Measurements from ENCODE around the gene POU2F1.

Gene POU2F1

DNA sequence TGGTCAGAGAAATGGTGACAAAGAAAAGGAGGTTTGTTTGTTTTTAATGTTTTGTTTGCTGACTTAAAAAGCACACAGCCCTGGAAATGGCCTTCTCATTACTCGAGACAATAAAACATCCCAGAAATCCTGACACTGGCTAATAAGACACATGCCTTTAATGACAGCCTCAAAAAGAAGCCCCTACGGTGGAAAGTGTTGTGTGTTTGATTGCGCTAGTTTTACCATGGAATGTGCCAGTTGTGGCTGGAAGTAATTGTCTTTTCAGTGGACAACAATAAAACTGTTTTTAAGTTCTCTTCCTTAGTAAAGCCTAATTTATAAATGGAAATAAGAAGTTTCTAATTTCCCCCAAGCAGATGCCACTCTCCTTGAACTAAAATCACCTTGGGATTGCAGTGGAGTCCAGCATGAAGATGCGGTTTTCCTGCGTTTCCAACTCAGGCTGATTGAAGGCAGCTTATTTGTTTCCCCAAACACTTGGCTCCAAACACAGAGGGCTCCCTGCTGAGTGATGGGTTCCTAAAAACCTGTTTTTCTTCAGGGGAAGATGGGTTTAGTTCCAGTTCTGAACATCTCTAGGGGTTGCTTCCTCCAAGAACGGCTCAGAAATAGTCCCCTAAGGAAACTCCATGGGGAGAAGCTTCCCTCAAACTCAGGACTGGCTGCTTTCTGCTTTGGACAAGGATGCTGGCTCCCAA, 243.3 kb downstream of the POU2F1 start:
- H3K36me3 ChIP-seq (ENCODE audit: control insufficient read depth in 2 of 2, insufficient read depth in 1 of 2, low read length in 2 of 2): no peaks in the 10 kb centered on the region
- H3K27ac ChIP-seq (ENCODE audit: extremely low read depth, low read depth, low read length): no peak overlapping the region
- TF ChIP-seq, protein P1, sequence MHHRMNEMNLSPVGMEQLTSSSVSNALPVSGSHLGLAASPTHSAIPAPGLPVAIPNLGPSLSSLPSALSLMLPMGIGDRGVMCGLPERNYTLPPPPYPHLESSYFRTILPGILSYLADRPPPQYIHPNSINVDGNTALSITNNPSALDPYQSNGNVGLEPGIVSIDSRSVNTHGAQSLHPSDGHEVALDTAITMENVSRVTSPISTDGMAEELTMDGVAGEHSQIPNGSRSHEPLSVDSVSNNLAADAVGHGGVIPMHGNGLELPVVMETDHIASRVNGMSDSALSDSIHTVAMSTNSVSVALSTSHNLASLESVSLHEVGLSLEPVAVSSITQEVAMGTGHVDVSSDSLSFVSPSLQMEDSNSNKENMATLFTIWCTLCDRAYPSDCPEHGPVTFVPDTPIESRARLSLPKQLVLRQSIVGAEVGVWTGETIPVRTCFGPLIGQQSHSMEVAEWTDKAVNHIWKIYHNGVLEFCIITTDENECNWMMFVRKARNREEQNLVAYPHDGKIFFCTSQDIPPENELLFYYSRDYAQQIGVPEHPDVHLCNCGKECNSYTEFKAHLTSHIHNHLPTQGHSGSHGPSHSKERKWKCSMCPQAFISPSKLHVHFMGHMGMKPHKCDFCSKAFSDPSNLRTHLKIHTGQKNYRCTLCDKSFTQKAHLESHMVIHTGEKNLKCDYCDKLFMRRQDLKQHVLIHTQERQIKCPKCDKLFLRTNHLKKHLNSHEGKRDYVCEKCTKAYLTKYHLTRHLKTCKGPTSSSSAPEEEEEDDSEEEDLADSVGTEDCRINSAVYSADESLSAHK (tag by site-specific recombination; IDR thresholded peaks at IDR 0.05): peak; percentile 86
- TF ChIP-seq FEZF1 (tag by site-specific recombination; IDR thresholded peaks at IDR 0.05) (0 out of 2 replicates have a peak, but pooled peaks have one; percentile 14), GLIS1 (tag by site-specific recombination; IDR thresholded peaks at IDR 0.05) (no peak)
- ChIA-PET POLR2A (no interaction called here), CTCF (interaction anchor here (0.7 to 1.2 kb wide), 4 partner anchors 9 to 296 kb away, joined by 3 to 4 read pairs (median 4); no protein-coding TSS in a partner anchor)
- H3K9me3 ChIP-seq (ENCODE audit: control insufficient read depth, insufficient read depth, low read depth, low read length): no peaks in the 10 kb centered on the region
- no peak overlapping the region for H3K4me3 ChIP-seq (ENCODE audit: low read depth, low read length)
- no peaks in the 10 kb centered on the region for H3K4me1 ChIP-seq (ENCODE audit: control insufficient read depth, insufficient read depth, low read length)

DNA sequence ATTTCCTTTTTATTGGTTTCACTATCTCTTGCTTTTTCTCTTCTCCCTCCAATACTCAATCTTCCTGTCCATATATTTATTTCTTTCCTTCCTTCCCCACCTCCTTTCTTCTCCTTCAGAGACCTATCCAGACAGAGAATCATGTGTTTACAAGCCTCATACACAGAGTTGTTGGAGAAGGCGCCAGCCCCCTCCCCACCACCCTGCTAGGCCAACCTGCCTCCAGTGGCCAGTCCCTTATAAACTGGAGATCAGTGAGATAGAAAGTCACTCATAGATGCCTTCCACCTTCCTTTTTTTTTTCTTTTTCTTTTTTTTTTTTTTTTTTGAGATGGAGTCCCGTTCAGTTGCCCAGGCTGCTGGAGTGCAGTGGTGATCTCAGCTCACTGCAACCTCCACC, 244.3 kb downstream of the POU2F1 start:
- Histone ChIP-seq H3K36me3 (ENCODE audit: control insufficient read depth in 2 of 2, insufficient read depth in 1 of 2, low read length in 2 of 2) (no peaks in the 10 kb centered on the region), H3K4me3 (ENCODE audit: low read depth, low read length) (no peak overlapping the region), H3K9me3 (ENCODE audit: control insufficient read depth, insufficient read depth, low read depth, low read length) (no peaks in the 10 kb centered on the region), H3K27ac (ENCODE audit: extremely low read depth, low read depth, low read length) (no peak overlapping the region), H3K4me1 (ENCODE audit: control insufficient read depth, insufficient read depth, low read length) (no peaks in the 10 kb centered on the region)
- ChIA-PET CTCF (interaction anchor here (0.6 to 1.2 kb wide), 5 partner anchors 10 to 699 kb away, joined by 3 to 4 read pairs (median 4); no protein-coding TSS in a partner anchor), POLR2A (interaction anchor here (1.6 kb wide), 1 partner anchor 10 kb away, joined by 9 read pairs; no protein-coding TSS in a partner anchor)
- no peak for TF ChIP-seq YY2 (tag by site-specific recombination; IDR thresholded peaks at IDR 0.05)
- TF ChIP-seq ZNF311 (tag by site-specific recombination; IDR thresholded peaks at IDR 0.05; ENCODE audit: borderline replicate concordance): no peak
- no peak for TF ChIP-seq ZNF654 (tag by site-specific recombination; IDR thresholded peaks at IDR 0.05; ENCODE audit: low read depth)
- TF ChIP-seq ZNF174 (tag by site-specific recombination; IDR thresholded peaks at IDR 0.05): no peak
- no peak for TF ChIP-seq SP3 (tag by site-specific recombination; IDR thresholded peaks at IDR 0.05)
- no peak for TF ChIP-seq ZNF768 (tag by site-specific recombination; IDR thresholded peaks at IDR 0.05)
- TF ChIP-seq, protein P2, sequence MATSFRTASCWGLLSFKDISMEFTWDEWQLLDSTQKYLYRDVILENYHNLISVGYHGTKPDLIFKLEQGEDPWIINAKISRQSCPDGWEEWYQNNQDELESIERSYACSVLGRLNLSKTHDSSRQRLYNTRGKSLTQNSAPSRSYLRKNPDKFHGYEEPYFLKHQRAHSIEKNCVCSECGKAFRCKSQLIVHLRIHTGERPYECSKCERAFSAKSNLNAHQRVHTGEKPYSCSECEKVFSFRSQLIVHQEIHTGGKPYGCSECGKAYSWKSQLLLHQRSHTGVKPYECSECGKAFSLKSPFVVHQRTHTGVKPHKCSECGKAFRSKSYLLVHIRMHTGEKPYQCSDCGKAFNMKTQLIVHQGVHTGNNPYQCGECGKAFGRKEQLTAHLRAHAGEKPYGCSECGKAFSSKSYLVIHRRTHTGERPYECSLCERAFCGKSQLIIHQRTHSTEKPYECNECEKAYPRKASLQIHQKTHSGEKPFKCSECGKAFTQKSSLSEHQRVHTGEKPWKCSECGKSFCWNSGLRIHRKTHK (tag by site-specific recombination; IDR thresholded peaks at IDR 0.05): no peak
- TF ChIP-seq, protein P3, sequence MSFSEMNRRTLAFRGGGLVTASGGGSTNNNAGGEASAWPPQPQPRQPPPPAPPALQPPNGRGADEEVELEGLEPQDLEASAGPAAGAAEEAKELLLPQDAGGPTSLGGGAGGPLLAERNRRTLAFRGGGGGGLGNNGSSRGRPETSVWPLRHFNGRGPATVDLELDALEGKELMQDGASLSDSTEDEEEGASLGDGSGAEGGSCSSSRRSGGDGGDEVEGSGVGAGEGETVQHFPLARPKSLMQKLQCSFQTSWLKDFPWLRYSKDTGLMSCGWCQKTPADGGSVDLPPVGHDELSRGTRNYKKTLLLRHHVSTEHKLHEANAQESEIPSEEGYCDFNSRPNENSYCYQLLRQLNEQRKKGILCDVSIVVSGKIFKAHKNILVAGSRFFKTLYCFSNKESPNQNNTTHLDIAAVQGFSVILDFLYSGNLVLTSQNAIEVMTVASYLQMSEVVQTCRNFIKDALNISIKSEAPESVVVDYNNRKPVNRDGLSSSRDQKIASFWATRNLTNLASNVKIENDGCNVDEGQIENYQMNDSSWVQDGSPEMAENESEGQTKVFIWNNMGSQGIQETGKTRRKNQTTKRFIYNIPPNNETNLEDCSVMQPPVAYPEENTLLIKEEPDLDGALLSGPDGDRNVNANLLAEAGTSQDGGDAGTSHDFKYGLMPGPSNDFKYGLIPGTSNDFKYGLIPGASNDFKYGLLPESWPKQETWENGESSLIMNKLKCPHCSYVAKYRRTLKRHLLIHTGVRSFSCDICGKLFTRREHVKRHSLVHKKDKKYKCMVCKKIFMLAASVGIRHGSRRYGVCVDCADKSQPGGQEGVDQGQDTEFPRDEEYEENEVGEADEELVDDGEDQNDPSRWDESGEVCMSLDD (tag by site-specific recombination; IDR thresholded peaks at IDR 0.05): no peak
- TF ChIP-seq ZNF426 (tag by site-specific recombination; IDR thresholded peaks at IDR 0.05): no peak
- TF ChIP-seq, protein P4, sequence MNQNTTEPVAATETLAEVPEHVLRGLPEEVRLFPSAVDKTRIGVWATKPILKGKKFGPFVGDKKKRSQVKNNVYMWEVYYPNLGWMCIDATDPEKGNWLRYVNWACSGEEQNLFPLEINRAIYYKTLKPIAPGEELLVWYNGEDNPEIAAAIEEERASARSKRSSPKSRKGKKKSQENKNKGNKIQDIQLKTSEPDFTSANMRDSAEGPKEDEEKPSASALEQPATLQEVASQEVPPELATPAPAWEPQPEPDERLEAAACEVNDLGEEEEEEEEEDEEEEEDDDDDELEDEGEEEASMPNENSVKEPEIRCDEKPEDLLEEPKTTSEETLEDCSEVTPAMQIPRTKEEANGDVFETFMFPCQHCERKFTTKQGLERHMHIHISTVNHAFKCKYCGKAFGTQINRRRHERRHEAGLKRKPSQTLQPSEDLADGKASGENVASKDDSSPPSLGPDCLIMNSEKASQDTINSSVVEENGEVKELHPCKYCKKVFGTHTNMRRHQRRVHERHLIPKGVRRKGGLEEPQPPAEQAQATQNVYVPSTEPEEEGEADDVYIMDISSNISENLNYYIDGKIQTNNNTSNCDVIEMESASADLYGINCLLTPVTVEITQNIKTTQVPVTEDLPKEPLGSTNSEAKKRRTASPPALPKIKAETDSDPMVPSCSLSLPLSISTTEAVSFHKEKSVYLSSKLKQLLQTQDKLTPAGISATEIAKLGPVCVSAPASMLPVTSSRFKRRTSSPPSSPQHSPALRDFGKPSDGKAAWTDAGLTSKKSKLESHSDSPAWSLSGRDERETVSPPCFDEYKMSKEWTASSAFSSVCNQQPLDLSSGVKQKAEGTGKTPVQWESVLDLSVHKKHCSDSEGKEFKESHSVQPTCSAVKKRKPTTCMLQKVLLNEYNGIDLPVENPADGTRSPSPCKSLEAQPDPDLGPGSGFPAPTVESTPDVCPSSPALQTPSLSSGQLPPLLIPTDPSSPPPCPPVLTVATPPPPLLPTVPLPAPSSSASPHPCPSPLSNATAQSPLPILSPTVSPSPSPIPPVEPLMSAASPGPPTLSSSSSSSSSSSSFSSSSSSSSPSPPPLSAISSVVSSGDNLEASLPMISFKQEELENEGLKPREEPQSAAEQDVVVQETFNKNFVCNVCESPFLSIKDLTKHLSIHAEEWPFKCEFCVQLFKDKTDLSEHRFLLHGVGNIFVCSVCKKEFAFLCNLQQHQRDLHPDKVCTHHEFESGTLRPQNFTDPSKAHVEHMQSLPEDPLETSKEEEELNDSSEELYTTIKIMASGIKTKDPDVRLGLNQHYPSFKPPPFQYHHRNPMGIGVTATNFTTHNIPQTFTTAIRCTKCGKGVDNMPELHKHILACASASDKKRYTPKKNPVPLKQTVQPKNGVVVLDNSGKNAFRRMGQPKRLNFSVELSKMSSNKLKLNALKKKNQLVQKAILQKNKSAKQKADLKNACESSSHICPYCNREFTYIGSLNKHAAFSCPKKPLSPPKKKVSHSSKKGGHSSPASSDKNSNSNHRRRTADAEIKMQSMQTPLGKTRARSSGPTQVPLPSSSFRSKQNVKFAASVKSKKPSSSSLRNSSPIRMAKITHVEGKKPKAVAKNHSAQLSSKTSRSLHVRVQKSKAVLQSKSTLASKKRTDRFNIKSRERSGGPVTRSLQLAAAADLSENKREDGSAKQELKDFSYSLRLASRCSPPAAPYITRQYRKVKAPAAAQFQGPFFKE (tag by site-specific recombination; IDR thresholded peaks at IDR 0.05; ENCODE audit: borderline replicate concordance): no peak
- TF ChIP-seq SP7 (tag by site-specific recombination; IDR thresholded peaks at IDR 0.05): no peak
- TF ChIP-seq, protein P5, sequence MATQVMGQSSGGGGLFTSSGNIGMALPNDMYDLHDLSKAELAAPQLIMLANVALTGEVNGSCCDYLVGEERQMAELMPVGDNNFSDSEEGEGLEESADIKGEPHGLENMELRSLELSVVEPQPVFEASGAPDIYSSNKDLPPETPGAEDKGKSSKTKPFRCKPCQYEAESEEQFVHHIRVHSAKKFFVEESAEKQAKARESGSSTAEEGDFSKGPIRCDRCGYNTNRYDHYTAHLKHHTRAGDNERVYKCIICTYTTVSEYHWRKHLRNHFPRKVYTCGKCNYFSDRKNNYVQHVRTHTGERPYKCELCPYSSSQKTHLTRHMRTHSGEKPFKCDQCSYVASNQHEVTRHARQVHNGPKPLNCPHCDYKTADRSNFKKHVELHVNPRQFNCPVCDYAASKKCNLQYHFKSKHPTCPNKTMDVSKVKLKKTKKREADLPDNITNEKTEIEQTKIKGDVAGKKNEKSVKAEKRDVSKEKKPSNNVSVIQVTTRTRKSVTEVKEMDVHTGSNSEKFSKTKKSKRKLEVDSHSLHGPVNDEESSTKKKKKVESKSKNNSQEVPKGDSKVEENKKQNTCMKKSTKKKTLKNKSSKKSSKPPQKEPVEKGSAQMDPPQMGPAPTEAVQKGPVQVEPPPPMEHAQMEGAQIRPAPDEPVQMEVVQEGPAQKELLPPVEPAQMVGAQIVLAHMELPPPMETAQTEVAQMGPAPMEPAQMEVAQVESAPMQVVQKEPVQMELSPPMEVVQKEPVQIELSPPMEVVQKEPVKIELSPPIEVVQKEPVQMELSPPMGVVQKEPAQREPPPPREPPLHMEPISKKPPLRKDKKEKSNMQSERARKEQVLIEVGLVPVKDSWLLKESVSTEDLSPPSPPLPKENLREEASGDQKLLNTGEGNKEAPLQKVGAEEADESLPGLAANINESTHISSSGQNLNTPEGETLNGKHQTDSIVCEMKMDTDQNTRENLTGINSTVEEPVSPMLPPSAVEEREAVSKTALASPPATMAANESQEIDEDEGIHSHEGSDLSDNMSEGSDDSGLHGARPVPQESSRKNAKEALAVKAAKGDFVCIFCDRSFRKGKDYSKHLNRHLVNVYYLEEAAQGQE (tag by site-specific recombination; IDR thresholded peaks at IDR 0.05): no peak
- no peak for TF ChIP-seq BCL11B (tag by site-specific recombination; IDR thresholded peaks at IDR 0.05; ENCODE audit: low read depth)
- no peak for TF ChIP-seq ZNF423 (tag by site-specific recombination; IDR thresholded peaks at IDR 0.05)

Measured in HEK293 (cell line).